Measurements from ENCODE around the gene NBL1.

The NBL1 gene, protein sequence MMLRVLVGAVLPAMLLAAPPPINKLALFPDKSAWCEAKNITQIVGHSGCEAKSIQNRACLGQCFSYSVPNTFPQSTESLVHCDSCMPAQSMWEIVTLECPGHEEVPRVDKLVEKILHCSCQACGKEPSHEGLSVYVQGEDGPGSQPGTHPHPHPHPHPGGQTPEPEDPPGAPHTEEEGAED

DNA sequence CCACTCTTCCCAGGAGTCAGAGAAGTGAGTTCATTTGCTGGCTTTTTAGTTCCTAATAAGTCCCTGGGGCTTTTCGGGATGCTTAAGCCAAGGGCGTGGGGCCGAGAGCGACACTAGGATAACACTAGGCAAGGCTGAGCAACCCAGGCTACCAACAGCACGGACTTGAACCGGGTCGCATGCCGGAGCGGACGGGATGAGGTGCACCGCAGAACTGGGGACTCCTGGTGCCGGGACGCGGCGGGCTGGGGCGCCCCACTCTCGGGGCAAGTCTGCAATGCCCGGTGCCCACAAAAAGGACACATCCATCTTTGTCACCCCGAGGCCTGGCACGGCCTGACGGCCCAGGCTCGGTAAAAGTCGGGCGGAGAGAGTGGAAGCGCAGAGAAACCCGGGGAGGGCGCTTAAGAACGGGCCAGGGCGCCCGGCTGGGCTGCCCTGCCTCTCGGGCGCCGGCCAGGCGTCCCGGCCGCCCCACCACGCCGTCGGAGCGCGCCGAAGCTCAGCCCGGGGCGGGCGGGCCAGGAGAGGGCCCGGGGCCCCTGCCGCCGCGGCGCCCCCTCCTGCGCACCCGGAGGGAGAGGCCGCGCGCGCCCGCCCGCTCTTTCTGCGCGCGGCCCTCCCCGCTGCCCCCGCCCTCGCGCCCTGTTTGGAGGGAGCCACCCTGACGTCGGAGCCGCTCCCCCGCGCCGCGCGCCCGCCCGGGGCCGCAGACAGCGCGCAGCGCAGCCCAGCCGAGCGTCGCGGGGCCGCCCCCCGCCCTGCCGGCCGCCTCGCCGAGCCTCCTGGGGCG lies at the start of gene NBL1:
Gene NBL1 (plus strand): TSS at position 710 of the 793 bp plus-strand sequence. CDS start 10,720 bp downstream, outside the sequence.
- no peaks in the 10 kb centered on the region for H3K36me3 Mint-ChIP-seq (ENCODE audit: low read depth)
- peak within 1 kb of the TSS; percentile 77 for H3K4me3 Mint-ChIP-seq
- H3K9me3 Mint-ChIP-seq: no peaks in the 10 kb centered on the region
- H3K27me3 Mint-ChIP-seq: peaks cover 81% of the 10 kb centered on the region
- intact Hi-C loops (cut with micrococcal nuclease): no loop called here
- H3K27ac Mint-ChIP-seq: peak within 1 kb of the TSS; percentile 2
- peaks cover 28% of the 10 kb centered on the region for H3K4me1 Mint-ChIP-seq (ENCODE audit: low read depth)

DNA sequence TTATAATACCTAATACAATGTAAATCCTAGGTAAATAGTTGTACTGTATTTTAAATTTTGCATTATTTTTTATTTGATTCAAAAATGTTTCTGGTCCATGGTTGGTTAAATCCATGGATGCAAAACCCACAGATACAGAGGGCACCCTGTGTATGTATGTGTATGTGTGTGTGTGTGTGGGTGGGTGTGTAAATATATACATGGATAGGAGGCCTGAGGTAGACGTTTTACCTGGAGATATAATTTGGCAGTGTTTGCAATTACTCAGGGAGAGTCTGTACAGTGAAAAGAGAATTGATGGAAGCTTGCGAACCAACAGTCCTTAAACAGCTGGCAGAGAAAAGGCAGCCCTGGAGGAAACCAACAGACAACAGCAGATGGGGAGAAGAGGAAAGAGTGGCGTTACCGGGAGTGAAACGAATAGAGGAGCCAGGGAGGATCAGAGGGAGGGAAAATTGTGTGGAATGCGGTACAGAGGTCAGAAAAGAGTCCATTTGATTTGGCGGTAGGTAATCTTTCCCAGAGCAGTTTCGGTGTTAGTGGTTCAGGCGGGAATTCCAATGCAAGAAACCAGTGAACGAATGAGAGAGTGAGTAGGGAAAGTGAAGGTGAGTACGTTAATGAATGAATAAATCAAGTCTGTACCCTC lies 47.9 kb upstream of the NBL1 start:
- Mint-ChIP-seq H3K36me3 (ENCODE audit: low read depth) (peaks cover 33% of the 10 kb centered on the region), H3K9me3 (no peaks in the 10 kb centered on the region), H3K27ac (peak overlapping the region; percentile 94), H3K4me3 (peak overlapping the region; percentile 89), H3K27me3 (peaks cover 3% of the 10 kb centered on the region), H3K4me1 (ENCODE audit: low read depth) (peaks cover 37% of the 10 kb centered on the region)
- intact Hi-C loops (cut with micrococcal nuclease): loop anchor here (2.0 to 5.0 kb wide), 2 partner anchors 111 to 159 kb away; partner anchors contain the start of gene CAPZB

DNA sequence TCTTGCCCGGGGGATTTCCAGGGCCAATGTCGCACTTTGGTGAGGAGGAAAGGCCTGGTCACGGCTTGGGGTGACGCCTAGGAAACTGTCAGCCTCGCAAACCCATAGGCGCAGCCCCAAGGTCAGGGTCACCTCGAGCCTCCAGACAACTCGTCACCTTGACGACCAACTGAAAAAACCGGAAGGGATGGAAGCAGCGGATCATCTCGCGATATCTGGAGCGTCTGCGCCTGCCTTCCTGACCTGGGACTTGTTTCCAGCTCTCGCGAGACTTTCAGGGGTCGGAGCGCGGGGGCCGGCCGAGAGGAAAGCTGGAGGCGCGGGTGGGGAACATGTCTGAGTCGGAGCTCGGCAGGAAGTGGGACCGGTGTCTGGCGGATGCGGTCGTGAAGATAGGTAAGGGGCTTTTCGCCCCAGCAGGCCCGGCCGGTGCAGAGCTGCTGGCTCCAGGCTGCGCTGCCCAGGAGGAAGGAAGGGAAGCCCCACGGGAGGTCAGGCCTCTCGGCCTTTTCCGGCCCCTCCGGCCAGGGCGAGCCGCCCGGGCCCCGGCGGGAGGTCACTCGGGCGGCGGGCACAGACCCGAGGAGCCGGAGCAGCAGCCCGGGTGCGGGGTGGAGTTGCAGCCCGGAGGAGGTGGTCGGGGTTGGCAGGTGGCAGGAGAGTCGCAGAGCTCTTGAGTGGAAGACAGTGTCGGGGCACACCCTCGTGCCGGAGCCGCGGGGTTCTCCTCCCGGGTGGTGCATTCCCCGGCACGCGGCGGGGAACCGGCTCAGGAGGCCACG lies 47.2 kb upstream of the NBL1 start:
- Mint-ChIP-seq H3K4me1 (ENCODE audit: low read depth) (peaks cover 41% of the 10 kb centered on the region), H3K4me3 (peak overlapping the region; percentile 89), H3K9me3 (no peaks in the 10 kb centered on the region)

DNA sequence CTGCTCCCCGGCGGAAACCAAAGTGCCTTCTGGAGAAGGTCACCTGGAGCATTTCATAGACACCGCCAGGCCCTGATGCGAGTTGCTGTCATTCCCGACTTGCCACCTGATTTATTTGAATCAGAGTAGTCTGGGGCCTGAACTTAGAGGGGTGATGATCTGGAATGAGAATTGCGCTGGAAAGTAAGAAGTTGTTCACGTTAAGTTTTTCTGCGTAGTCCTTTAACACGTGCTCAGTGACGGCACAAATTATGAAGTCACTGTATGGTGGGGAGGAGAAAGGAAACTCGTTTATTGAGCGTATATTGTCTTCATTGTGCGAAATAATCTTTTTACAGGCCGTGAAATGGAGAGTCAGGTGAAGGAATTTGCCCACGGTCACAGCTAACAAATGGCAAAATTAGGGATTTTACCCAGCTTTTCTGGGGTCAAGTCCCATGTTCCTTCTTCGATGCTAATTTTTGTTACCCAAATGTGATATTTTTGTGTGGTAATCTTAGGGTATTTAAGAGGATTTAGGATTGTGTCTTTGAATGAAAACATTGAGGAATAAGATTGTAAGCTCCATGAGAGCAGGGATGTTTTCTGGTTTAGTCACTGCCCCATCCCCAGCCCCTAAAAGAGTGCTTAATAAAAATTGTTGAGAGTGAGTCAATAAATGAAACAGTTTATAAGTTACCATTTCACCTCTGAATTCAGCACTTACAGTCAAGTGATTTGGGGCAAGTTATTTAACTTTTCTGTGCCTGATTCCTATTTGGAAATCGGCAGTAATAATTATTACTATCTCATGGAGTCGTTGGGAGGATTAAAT lies 46.4 kb upstream of the NBL1 start:
- no peaks in the 10 kb centered on the region for H3K27me3 Mint-ChIP-seq
- intact Hi-C loops (cut with micrococcal nuclease): loop anchor here (2.0 to 5.0 kb wide), 2 partner anchors 113 to 160 kb away; partner anchors contain the start of gene CAPZB
- peak overlapping the region; percentile 94 for H3K27ac Mint-ChIP-seq
- peaks cover 48% of the 10 kb centered on the region for H3K36me3 Mint-ChIP-seq (ENCODE audit: low read depth)
- H3K4me1 Mint-ChIP-seq (ENCODE audit: low read depth): peaks cover 42% of the 10 kb centered on the region
- H3K9me3 Mint-ChIP-seq: no peaks in the 10 kb centered on the region
- H3K4me3 Mint-ChIP-seq: peak overlapping the region; percentile 89

More for the DNA sequence above, 47.2 kb upstream of the NBL1 start:
- Mint-ChIP-seq H3K27me3 (no peaks in the 10 kb centered on the region), H3K36me3 (ENCODE audit: low read depth) (peaks cover 40% of the 10 kb centered on the region), H3K27ac (peak overlapping the region; percentile 94)
- intact Hi-C loops (cut with micrococcal nuclease): loop anchor here (2.0 to 5.0 kb wide), 2 partner anchors 112 to 160 kb away; partner anchors contain the start of gene CAPZB

DNA sequence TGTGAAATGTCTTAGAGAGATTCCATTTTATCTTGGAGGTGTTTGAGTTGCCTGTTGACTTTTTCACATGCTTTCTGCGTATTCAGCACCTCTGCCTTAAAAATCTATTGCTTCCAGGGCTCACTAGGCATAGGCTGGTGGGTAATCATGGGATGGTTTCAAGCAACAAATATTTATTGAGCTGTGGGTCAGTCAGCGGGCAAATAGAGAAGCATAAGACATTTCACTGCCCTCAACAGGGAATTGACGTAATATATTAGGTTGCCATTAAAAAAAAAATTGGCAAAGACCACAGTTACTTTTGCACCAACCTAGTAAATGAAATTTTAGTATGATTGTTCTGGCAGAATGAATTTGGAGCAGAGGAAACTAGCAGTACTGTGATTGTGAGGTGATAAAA lies 44.3 kb upstream of the NBL1 start:
- no peak overlapping the region for H3K4me3 Mint-ChIP-seq
- H3K4me1 Mint-ChIP-seq (ENCODE audit: low read depth): peaks cover 58% of the 10 kb centered on the region
- no peaks in the 10 kb centered on the region for H3K27me3 Mint-ChIP-seq
- H3K36me3 Mint-ChIP-seq (ENCODE audit: low read depth): peaks cover 60% of the 10 kb centered on the region
- intact Hi-C loops (cut with micrococcal nuclease): loop anchor here (5.0 kb wide), 1 partner anchor 163 kb away; no protein-coding TSS in a partner anchor
- no peak overlapping the region for H3K27ac Mint-ChIP-seq
- H3K9me3 Mint-ChIP-seq: no peaks in the 10 kb centered on the region

DNA sequence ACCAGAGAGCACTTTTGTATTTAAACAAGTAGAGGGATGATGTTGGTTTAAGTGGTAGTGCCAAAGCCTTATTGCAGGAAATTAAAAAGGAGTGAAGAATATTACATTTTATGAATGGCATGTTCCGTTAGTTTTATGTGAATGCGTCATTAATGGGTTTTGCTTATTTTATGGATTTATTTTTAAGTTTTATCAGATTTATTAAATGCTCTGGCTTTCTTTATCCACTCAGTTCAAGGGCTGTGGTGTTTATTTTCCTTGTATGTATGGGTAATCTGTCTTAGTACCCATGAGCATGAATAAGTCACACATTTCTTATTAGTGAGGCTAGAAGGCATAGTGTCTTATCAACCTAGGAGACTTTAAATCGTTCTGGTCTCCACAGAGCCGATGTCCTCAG lies 41.6 kb upstream of the NBL1 start:
- peaks cover 66% of the 10 kb centered on the region for H3K4me1 Mint-ChIP-seq (ENCODE audit: low read depth)
- intact Hi-C loops (cut with micrococcal nuclease): no loop called here
- peaks cover 47% of the 10 kb centered on the region for H3K36me3 Mint-ChIP-seq (ENCODE audit: low read depth)
- H3K4me3 Mint-ChIP-seq: no peak overlapping the region
- no peak overlapping the region for H3K27ac Mint-ChIP-seq
- no peaks in the 10 kb centered on the region for H3K27me3 Mint-ChIP-seq
- H3K9me3 Mint-ChIP-seq: no peaks in the 10 kb centered on the region

DNA sequence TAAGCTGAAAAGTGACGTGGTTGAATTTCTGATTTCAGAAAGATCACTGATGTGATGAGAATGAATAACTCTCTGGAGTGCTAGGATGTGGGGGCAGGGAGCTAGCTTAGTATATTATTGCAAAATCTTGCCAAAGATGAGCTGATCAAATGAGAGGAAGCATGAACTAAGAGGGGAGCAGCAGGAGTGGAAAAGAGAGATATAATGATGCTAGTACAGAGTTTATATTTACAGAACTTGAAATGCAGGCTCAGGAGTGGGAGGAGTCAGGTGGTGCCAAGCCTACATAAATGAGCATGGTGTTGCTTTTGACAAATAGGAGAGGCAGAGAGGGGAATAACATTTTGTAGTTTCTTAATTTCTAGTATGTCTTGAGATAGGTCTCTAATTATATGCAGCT lies 38.1 kb upstream of the NBL1 start:
- Mint-ChIP-seq H3K27me3 (no peaks in the 10 kb centered on the region), H3K9me3 (no peaks in the 10 kb centered on the region), H3K27ac (no peak overlapping the region), H3K4me3 (no peak overlapping the region), H3K36me3 (ENCODE audit: low read depth) (peaks cover 38% of the 10 kb centered on the region), H3K4me1 (ENCODE audit: low read depth) (peaks cover 39% of the 10 kb centered on the region)
- intact Hi-C loops (cut with micrococcal nuclease): no loop called here

DNA sequence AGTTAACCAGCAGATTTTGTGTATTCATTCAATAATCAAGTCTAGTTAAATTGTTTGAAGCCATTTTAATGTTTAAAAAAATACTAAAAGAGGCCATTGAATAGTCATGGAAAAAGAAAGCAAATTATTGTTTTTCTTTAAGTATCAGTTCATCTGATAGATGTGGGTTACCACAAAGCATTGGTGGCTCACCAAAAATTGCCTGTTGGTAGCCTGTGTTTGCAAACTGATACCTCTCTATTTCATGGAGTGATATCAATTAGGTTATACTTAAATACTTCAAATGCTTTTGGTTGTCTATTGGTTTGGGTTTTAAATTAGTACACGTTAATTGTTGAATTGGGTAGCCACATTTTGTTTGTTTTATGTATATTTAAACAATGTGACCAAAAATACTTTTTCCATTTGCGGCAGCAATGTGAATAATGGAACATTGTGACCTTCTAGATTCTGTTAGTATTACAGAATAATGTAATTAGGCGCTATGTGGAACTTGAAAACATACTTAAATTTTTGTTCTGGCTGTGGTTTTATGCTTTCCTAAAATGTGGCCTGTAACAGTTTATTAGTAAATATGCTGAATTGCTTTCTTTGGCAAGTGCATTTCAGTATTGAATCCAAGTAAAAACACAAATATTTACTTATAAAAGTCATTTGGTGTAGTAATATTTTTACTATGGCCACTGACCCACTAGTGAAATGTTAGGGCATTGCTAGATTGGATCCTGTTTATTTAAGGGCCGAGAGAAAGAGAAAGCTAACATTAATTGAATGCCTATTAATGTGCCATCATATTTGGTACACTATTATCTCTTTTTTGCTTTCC lies 37.1 kb upstream of the NBL1 start:
- intact Hi-C loops (cut with micrococcal nuclease): no loop called here
- Mint-ChIP-seq H3K27me3 (no peaks in the 10 kb centered on the region), H3K4me3 (no peak overlapping the region), H3K4me1 (ENCODE audit: low read depth) (peaks cover 33% of the 10 kb centered on the region), H3K36me3 (ENCODE audit: low read depth) (peaks cover 30% of the 10 kb centered on the region), H3K9me3 (no peaks in the 10 kb centered on the region), H3K27ac (no peak overlapping the region)

DNA sequence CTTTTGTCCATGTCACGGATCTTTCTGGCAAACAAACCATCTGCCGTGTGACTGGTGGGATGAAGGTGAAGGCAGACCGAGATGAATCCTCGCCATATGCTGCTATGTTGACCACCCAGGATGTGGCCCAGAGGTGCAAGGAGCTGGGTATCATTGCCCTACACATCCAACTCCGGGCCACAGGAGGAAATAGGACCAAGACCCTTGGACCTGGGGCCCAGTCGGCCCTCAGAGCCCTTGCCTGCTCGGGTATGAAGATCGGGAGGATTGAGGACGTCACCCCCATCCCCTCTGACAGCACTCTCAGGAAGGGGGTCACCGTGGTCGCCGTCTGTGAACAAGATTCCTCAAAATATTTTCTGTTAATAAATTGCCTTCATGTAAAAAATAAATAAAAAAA lies 35.9 kb upstream of the NBL1 start:
- Mint-ChIP-seq H3K27me3 (no peaks in the 10 kb centered on the region), H3K4me3 (no peak overlapping the region), H3K9me3 (no peaks in the 10 kb centered on the region), H3K4me1 (ENCODE audit: low read depth) (peaks cover 39% of the 10 kb centered on the region), H3K36me3 (ENCODE audit: low read depth) (peaks cover 19% of the 10 kb centered on the region), H3K27ac (no peak overlapping the region)
- intact Hi-C loops (cut with micrococcal nuclease): no loop called here

DNA sequence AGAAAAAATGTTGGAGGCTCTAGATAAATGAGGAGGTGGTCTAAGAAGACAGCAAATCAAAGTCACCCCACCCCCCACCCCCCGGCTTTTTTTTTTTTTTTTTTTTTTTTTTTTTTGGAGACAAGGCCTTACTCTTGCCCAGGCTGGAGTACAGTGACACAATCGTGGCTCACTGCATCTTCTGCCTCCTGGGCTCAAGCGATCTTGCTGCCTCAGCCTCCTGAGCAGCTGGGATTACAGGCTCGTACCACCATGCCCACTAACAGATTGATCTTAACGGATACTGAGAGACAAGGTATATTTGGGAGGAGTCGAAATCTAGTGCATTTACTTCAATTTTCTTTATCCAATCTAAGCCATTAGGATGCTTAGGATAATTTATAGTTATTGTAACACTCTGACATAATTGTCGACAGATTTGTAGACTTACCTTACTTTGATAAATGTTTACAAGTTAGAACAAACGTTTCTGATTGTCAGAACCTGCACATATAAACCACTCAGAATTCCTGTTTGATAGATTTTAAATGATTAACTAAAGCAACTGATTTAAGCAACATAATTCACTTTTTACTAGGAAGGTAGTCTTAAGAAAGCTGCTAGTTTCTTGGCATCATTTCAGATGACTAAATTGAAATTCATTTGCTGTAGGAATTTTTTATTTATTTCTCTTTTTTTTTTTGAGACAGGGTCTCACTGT lies 33.7 kb upstream of the NBL1 start:
- Mint-ChIP-seq H3K27me3 (no peaks in the 10 kb centered on the region), H3K36me3 (ENCODE audit: low read depth) (peaks cover 32% of the 10 kb centered on the region), H3K4me1 (ENCODE audit: low read depth) (peaks cover 22% of the 10 kb centered on the region), H3K27ac (no peak overlapping the region), H3K4me3 (no peak overlapping the region), H3K9me3 (no peaks in the 10 kb centered on the region)
- intact Hi-C loops (cut with micrococcal nuclease): no loop called here

DNA sequence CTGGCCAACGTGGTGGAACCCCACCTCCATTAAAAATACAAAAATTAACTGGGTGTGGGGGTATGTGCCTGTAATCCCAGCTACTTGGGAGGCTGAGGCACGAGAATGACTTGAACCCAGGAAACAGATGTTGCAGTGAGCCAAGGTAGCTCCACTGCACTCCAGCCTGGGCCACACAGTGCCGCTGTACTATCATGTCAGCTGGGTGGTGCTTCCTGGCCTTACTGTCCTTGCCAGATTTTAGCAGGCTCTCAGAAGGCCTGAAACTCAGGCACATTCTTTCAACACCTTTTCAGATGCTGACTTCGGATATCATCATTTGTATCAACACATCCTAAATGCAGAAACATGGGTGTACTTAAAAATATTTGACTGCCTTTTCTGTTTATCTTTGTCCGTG lies 31.6 kb upstream of the NBL1 start:
- intact Hi-C loops (cut with micrococcal nuclease): no loop called here
- H3K36me3 Mint-ChIP-seq (ENCODE audit: low read depth): peaks cover 52% of the 10 kb centered on the region

DNA sequence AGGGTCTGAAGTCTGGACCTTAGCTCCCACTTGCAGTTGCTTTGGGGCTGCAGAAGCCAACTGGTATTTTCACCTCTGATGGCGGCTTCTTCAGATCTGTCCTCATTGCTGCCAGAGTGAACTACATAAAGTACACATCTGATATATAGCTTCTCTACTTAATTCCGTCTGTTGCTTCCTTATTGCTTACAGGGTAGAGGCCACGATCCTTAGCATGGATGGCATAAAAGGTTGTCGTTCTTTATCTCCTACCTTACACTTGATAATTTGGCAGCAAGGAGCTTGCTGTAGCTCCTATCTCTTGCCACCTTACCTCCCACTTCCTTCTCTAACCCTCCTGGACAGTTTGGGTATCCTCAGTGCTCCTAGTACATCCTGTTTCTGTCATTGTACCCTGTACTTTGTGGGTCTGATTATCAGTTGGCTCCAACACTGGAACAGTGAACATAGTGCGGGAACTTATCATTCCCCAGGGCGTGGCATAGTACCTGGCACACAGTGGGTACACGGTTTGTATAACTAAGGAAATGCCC lies 30.9 kb upstream of the NBL1 start:
- H3K36me3 Mint-ChIP-seq (ENCODE audit: low read depth): peaks cover 45% of the 10 kb centered on the region
- intact Hi-C loops (cut with micrococcal nuclease): no loop called here
- H3K9me3 Mint-ChIP-seq: no peaks in the 10 kb centered on the region
- no peak overlapping the region for H3K4me3 Mint-ChIP-seq
- no peaks in the 10 kb centered on the region for H3K27me3 Mint-ChIP-seq
- peaks cover 11% of the 10 kb centered on the region for H3K4me1 Mint-ChIP-seq (ENCODE audit: low read depth)
- no peak overlapping the region for H3K27ac Mint-ChIP-seq

More for the DNA sequence above, 31.6 kb upstream of the NBL1 start:
- Mint-ChIP-seq H3K4me1 (ENCODE audit: low read depth) (peaks cover 11% of the 10 kb centered on the region), H3K27me3 (no peaks in the 10 kb centered on the region), H3K4me3 (no peak overlapping the region), H3K27ac (no peak overlapping the region), H3K9me3 (no peaks in the 10 kb centered on the region)
